ENCODE measurements around the gene EIF3A.

Gene EIF3A

DNA sequence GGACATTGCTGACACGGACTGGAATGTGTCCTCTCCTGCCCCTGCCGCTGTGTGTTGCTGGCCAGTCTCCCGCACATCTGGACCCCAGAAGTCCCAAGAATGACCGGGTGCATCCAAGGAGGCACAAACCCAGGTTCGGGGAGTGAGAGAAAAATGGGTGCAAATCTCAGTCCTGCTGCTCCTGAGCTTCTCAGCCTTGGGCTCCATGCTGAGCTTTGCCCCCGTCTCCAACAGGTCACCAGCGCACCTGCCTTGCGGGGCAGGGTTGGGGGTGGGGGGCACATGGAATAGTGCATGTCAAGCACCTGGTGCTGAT, 57.1 kb downstream of the EIF3A start:
- FAIRE-seq: no peak
- no peak for DNase-seq (ENCODE audit: insufficient read length)
- TF ChIP-seq TAF1 (IDR thresholded peaks at IDR 0.05; ENCODE audit: borderline replicate concordance, low read depth, low read length): no peak

DNA sequence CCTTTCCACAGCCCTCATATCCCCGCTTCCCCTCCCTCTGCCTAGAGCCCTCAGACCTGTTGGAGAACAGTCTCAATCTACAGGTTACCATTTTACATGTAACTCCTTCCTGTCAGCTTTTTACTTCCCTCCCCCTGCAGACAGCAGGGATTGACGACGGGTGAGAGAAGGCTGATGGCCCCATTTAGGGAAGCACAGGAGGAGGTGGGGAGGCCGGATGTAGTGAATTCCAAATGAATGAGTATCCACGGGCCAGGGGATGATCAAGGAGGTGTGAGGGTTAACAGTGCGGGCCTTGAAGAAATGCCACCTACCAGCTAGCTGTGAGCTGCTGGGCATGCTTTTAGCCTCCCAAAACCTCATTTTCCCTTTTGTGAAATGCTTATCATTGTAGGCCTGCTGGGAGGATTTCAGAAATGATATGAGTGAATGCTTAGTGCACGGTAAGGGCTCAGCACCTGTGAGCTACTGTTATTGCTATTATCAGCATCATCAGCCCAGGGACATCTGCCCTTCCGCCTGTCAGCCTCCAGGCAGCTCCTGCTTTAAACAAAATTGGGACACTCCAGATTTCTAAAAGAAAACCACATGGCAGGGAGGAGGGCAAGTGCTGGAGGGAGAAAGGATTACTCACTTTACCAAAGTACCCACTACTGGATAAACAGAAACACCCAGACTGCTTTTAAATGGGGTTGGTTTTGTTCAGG, 57.6 kb downstream of the EIF3A start:
- DNase-seq (ENCODE audit: insufficient read length): no peak
- no peak for FAIRE-seq
- TF ChIP-seq TAF1 (IDR thresholded peaks at IDR 0.05; ENCODE audit: borderline replicate concordance, low read depth, low read length) (no peak), POLR2A (IDR thresholded peaks at IDR 0.05; ENCODE audit: low read depth, low read length) (no peak), POLR2AphosphoS5 (IDR thresholded peaks at IDR 0.05; ENCODE audit: low read depth, low read length) (no peak)

DNA sequence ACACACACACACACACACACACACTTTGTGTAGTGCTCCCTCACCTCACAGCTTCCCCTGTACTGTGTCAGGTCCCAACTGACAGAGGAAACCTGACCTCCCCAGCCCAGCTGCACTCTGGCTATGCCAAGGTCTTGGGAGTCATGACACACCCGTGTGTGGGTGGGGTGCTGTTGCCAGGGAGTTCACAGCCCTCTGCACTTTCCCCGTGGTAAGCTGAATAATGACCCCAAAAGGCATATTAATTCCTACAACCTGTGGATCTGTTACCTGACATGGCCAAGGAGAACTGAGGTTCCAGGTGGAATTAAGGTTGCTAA, 60.0 kb downstream of the EIF3A start:
- TF ChIP-seq POLR2A (IDR thresholded peaks at IDR 0.05; ENCODE audit: low read depth, low read length) (no peak), POLR2AphosphoS5 (IDR thresholded peaks at IDR 0.05; ENCODE audit: low read depth, low read length) (no peak), TAF1 (IDR thresholded peaks at IDR 0.05; ENCODE audit: borderline replicate concordance, low read depth, low read length) (no peak)
- FAIRE-seq (no peak), DNase-seq (ENCODE audit: insufficient read length) (no peak)

DNA sequence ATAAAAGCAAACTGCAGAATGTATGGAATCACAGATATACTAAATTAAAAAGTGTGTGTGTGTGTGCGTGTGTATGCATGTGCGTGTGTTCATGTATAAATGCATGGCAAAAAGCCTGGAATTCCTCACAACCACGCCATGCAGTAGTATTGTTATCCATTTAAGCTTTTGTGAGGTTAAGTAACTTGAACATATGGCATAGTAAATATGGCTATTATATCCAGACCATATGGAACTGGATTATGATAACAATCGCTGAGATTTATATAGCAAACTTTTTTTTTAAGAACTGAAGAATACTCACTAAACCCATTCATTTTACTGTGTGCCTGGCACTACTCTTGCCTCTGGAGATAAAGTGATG, 73.4 kb downstream of the EIF3A start:
- FAIRE-seq (no peak), DNase-seq (ENCODE audit: insufficient read length) (no peak)
- TF ChIP-seq TAF1 (IDR thresholded peaks at IDR 0.05; ENCODE audit: borderline replicate concordance, low read depth, low read length): no peak
- TF ChIP-seq POLR2AphosphoS5 (IDR thresholded peaks at IDR 0.05; ENCODE audit: low read depth, low read length): no peak
- TF ChIP-seq POLR2A (IDR thresholded peaks at IDR 0.05; ENCODE audit: low read depth, low read length): no peak

DNA sequence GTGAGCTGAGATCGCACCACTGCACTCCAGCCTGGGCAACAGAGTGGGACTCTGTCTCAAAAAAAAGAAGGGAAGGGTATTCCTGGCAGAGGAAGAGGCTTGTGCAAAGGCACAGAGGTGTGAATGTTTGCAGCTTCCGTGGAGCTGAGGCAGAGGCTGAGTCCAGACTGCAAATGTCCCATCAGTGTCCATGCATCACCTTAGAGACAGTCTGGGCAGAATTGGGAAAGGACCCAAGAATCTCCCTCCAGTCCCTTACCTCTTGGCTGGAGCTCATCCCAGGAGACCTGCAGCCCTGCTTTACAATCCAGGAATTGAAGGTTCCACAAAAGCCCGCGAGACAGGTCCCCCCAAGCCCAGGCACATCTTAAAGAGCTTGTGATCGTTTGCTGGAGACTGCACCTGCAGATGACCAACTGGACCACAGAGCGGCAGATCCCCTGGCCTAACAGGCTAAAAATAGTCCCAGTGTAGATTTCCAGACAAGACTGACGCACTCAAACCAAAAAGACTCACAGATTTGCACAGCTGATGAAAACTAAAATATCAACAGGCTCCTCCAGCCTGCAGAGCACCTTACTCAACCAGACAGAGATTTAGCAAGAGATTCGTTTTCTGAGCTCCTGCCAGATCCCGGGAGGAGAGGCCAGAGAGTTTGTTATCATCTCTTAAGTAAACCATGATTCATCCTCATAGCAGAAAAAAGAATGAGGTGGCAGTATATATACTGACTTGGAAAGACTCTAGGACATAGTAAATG, 74.0 kb downstream of the EIF3A start:
- FAIRE-seq: no peak
- no peak for DNase-seq (ENCODE audit: insufficient read length)
- no peak for TF ChIP-seq POLR2A (IDR thresholded peaks at IDR 0.05; ENCODE audit: low read depth, low read length)
- TF ChIP-seq POLR2AphosphoS5 (IDR thresholded peaks at IDR 0.05; ENCODE audit: low read depth, low read length): no peak
- TF ChIP-seq TAF1 (IDR thresholded peaks at IDR 0.05; ENCODE audit: borderline replicate concordance, low read depth, low read length): no peak

DNA sequence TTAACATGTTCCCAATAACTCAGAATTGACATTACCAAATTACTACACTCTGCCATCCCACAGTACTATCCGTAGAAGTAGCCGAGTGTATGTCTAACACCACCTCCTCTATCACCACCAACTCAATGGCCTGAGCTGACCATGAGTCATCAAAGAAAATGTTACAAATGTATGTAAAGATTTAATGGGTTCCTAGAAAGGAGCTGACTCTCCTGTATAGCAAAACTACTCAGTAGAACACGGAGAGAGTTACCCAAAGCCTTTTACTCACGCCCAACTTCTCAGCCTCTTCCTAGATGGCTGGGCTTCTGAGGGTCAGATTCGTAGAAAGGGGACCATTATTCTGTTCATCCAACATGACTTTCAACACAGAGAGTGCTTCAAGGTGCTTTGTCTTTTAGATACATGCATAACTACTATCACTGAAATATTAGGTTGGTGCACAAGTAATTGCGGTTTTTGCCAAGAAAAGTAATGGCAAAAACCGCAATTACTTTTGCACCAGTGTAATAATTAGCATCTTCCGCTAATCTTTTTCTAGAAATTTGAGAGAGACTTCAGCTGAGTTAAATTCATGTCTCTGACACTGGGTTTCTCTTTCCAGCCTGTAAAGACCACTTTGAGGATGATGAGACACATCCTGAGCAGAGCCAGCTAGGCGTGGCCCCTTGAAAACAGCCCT, 75.1 kb downstream of the EIF3A start:
- no peak for DNase-seq (ENCODE audit: insufficient read length)
- FAIRE-seq: no peak
- no peak for TF ChIP-seq POLR2A (IDR thresholded peaks at IDR 0.05; ENCODE audit: low read depth, low read length)
- no peak for TF ChIP-seq TAF1 (IDR thresholded peaks at IDR 0.05; ENCODE audit: borderline replicate concordance, low read depth, low read length)
- no peak for TF ChIP-seq POLR2AphosphoS5 (IDR thresholded peaks at IDR 0.05; ENCODE audit: low read depth, low read length)

DNA sequence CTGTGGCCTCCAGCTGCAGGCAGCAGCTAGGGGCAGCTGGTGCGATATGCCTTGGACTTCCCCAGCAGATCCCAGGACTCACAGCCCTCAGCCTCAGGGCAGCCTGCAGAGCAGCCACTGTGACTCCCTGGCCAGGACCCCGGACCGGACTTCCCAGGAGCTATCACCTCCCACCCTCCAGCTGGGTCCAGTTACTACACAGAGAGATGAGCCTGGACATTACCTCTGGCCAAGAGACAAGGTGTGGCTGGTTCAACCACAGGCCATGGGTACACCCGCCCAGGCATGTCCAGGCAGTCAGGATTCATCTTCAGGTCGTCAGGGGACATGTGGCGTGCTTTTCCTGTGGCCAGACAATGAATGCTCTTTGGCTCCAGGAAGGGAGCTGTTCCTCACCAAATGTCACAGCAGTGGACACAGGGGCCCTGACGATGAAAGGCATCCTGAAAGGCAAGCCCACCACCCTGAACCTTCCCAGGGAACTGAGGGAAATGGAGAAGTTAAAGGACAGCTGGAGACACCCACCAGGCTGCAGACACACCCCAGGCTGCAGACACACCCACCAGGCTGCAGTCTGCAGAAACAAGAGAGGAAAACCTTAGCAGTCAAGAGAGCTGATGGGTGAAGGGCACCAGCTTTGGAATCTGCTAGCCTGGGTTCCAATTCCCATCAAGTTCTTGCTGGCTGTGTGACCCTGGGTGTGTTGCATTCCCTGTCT, 76.9 kb downstream of the EIF3A start:
- no peak for DNase-seq (ENCODE audit: insufficient read length)
- TF ChIP-seq TAF1 (IDR thresholded peaks at IDR 0.05; ENCODE audit: borderline replicate concordance, low read depth, low read length): no peak
- no peak for TF ChIP-seq POLR2A (IDR thresholded peaks at IDR 0.05; ENCODE audit: low read depth, low read length)
- TF ChIP-seq POLR2AphosphoS5 (IDR thresholded peaks at IDR 0.05; ENCODE audit: low read depth, low read length): no peak
- FAIRE-seq: no peak

DNA sequence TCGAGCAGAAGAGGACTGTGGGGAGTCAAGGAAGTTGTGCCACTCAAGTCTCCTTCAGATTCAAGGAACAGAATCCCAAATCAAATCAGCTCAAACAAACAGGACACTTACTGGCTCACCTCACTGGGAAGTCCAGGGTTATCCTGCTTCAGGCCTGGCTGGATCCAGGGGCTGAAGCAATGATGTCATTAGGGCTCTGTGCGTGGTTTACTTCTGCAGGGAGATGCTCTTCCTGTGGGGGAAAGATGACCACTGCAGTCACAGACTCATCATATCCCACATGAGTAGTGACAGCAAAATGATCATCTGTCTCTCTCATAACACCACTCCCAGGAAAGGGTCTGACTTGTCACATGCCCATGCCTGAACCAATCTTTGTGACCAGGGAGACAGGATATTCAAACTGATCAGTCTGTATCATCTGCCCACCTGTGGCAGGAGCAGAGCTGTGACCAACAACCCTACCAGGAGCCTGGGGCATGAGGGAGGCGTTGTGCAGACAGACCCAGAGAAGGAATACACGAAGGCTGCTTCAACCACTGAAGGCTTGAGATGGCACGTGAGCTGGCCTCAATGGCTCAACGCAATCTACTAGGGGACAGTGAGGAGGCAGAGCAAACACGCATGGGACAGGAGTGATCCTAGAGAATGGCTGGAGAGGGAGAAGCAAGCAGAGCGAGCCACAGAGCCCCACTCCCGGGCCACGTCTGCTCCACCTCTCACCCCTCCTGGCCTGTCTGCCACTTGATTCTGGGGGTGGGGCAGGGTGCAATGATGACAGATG, 78.7 kb downstream of the EIF3A start:
- TF ChIP-seq POLR2AphosphoS5 (IDR thresholded peaks at IDR 0.05; ENCODE audit: low read depth, low read length) (no peak), POLR2A (IDR thresholded peaks at IDR 0.05; ENCODE audit: low read depth, low read length) (no peak), TAF1 (IDR thresholded peaks at IDR 0.05; ENCODE audit: borderline replicate concordance, low read depth, low read length) (no peak)
- FAIRE-seq (no peak), DNase-seq (ENCODE audit: insufficient read length) (no peak)

DNA sequence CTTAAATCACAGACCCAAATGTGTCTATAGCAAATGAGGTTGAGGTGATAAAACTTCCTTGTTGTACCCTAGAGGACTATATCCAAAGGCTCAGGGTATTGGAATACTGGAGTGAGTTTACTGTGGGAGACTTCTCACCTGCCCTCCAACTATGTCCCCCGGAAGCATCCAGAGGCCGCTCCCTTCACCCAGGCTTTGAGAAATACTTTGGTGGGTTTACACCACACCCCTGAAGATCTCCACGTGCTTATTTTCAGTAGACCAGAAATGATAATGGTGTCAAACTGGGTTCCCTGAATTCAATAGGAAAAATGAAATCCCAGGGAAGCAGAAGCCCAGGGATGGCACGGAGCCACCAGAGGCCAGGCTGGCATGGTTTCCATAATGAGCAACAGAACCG, 82.4 kb downstream of the EIF3A start:
- no peak for FAIRE-seq
- DNase-seq (ENCODE audit: insufficient read length): no peak
- TF ChIP-seq POLR2A (IDR thresholded peaks at IDR 0.05; ENCODE audit: low read depth, low read length) (no peak), POLR2AphosphoS5 (IDR thresholded peaks at IDR 0.05; ENCODE audit: low read depth, low read length) (no peak), TAF1 (IDR thresholded peaks at IDR 0.05; ENCODE audit: borderline replicate concordance, low read depth, low read length) (no peak)

DNA sequence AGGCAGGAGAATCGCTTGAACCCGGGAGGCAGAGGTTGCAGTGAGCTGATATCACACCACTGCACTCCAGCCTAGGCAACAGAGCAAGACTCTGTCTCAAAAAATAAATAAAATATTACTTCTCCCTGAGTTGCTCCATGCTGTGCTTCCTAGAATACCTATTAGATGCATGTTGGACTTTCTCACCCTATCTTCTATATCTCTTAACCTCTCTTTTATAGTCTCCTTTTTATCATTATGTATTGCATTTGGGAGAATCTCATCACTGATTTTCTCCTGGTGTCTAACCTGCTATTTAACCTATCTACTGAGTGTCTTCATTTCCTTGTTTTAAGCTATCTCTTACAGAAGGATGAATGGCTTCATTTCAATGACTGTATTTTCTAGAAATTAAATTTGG, 83.2 kb downstream of the EIF3A start:
- FAIRE-seq: no peak
- no peak for DNase-seq (ENCODE audit: insufficient read length)
- TF ChIP-seq POLR2A (IDR thresholded peaks at IDR 0.05; ENCODE audit: low read depth, low read length) (no peak), TAF1 (IDR thresholded peaks at IDR 0.05; ENCODE audit: borderline replicate concordance, low read depth, low read length) (no peak), POLR2AphosphoS5 (IDR thresholded peaks at IDR 0.05; ENCODE audit: low read depth, low read length) (no peak)

DNA sequence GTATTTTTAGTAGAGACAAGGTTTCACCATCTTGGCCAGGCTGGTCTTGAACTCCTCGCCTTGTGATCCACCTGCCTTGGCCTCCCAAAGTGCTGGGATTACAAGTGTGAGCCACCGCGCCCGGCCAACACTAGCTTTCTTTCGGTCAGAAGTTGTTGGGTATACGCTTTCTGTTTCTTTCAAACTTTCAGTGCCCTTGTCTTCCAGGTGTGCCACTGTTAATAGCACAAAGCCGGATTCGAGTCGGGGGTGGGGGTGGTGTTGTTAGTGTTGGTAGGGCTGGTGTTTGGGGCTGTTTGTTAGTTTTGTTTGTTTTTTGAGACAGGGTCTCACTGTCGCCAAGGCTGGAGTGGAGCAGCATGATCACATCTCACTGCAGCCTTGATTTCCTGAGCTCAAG, 84.9 kb downstream of the EIF3A start:
- no peak for DNase-seq (ENCODE audit: insufficient read length)
- no peak for FAIRE-seq
- TF ChIP-seq POLR2AphosphoS5 (IDR thresholded peaks at IDR 0.05; ENCODE audit: low read depth, low read length): no peak
- no peak for TF ChIP-seq POLR2A (IDR thresholded peaks at IDR 0.05; ENCODE audit: low read depth, low read length)
- no peak for TF ChIP-seq TAF1 (IDR thresholded peaks at IDR 0.05; ENCODE audit: borderline replicate concordance, low read depth, low read length)

All from GM12892 (cell line).